GM21825 (cell line): ENCODE results near the gene SMOC1.

Source experiments
- ATAC-seq: cut with Tn5 transposase; IDR thresholded peaks from one replicate; pipeline ENCODE4 v1.9.1; 2021; ENCODE audit warnings: mild to moderate bottlenecking, moderate library complexity; ENCODE audit not compliant: unreplicated experiment

SMOC1 gene

GRCh38 chr14:69980457-69981425 lies 101.5 kb downstream of the SMOC1 start:
- no peak for ATAC-seq

- no peak for ATAC-seq
Measured at GRCh38 chr14:69982220-69982839, 103.1 kb downstream of the SMOC1 start.

- ATAC-seq: no peak
Measured at GRCh38 chr14:69982886-69983285, 103.7 kb downstream of the SMOC1 start.

DNA sequence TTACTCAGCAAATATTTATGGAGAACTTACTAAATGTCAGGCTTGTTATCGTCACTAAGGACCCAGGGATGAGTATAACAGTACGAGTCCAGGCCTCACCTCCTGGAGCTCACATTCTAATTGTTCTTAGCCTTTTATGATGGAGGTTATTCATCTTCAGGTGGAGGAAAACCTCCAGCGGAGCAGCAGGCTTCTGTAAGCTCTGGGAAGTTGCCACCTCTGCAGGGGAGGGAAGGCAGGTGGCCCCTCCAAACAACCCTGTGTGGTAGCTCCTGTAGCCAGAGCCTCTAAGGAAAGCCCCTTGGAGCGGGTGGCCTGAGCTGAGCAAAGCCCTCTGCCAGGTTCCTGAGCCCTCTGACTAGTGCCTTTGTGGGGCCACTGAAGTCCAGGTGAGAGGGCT lies 104.1 kb downstream of the SMOC1 start:
- ATAC-seq: no peak

DNA sequence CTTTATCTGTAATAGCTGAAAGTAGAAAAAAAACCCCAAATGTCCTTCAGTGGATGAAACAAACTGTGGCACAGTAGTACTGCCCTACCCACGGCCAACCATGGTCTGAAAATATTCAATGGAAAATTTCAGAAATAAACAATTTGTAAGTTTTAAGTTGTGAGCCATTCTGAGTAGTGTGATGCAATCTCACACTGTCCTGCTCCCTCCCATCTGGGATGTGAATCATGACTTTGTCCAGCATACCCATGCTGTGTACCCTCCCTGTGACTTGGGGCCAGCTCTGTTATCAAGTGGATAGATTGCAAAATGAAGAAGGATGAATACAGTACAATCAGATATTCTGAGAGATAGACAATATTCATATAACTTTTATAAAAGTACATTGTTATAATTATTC lies 106.2 kb downstream of the SMOC1 start:
- ATAC-seq: no peak

DNA sequence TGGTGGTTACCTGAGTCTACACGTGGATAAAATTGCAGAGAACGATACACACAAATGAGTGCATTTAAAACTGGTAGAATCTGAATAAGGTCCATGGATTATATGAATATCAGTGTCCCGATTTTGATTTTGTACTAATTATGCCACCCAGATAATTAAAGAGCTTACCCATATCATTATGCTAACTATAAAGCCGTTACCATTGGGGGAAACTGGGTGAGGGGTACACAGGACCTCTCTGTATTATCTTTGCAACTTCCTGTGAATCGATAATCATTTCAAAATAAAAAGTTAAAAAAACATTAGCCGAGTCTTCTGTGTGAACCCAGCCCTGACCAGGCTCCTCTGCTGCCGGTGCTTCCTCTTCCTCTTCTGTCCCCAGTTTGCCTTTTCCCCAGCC lies 107.1 kb downstream of the SMOC1 start:
- ATAC-seq: no peak

DNA sequence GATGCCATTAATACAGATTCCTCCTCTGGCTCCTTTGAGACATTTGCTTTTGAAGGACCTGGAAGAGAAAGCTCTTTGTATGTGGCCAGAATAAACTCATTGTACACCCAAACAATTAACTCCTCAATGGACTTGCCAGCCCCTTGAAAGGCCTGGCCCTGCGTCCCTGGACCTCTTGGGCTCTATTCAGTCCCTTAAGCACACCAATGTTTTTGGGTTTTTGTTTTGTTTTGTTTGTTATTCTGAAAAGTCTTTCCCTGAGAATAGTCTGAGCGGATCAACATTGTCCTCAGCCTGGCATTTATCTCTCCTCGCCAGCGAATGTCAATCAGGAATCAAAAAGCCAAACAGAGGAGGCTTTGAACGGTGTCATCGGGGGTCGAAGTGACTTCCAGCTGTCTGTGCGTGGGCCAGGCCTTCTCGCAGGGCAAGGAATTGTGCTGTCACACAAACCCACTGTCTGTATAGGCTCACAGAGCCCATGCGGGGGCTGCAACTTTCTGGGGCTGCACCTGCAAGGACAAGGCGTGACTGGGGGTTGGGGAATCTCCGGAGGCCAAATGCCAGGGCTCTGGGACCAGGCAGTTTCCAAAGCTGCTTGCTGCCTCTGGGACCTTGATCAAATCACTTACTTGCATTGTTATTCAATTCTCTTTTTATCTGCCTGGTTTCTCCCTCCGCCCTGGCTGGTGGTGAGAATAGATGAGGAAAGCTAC lies 108.3 kb downstream of the SMOC1 start:
- ATAC-seq: no peak

- no peak for ATAC-seq
Measured at GRCh38 chr14:69988979-69989378, 109.8 kb downstream of the SMOC1 start.

DNA sequence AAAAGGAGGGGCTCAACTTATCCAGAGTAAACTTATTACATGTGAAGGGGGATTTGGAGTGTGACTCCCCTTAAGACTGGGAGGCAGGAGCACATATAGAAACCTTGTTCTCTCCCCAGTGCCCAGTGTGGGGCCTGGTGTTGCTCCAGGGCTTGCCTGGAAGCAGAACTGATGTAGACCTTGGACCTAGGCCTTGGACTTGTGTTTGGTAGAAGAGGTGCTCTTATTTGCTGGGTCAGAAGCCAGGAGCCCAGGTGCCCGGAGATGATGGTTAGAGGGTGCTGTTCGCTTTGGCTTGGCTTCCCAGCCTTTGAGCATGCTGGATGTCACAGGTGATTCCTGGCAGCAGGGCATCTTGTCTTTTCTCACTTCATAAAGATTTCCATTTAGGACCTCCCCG lies 110.4 kb downstream of the SMOC1 start:
- no peak for ATAC-seq

GRCh38 chr14:69990323-69990722 lies 111.1 kb downstream of the SMOC1 start:
- ATAC-seq: no peak

- ATAC-seq: no peak
Measured at GRCh38 chr14:69991422-69991821, 112.2 kb downstream of the SMOC1 start.

GRCh38 chr14:69992564-69992963 lies 113.3 kb downstream of the SMOC1 start:
- ATAC-seq: no peak

DNA sequence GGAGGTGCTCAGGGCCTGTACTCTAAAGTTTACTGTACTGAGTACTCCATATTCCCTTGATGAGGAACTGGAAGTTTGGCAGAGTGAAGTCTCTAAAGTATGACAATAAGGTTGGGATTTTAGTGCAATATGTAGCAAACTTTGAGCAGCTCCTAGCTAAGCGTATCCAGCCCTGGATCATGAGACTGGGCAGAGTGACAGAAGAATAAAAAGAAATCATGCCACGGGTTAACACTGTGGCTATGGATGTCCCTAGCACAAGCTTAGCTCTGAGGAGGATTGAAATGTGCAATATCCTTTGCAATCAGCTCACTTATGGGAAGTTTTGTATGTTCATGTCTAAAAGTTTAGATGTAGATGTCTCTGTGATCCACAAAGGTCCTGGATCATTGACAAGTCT lies 114.1 kb downstream of the SMOC1 start:
- no peak for ATAC-seq

- no peak for ATAC-seq
Measured at GRCh38 chr14:69994002-69994401, 114.8 kb downstream of the SMOC1 start.

DNA sequence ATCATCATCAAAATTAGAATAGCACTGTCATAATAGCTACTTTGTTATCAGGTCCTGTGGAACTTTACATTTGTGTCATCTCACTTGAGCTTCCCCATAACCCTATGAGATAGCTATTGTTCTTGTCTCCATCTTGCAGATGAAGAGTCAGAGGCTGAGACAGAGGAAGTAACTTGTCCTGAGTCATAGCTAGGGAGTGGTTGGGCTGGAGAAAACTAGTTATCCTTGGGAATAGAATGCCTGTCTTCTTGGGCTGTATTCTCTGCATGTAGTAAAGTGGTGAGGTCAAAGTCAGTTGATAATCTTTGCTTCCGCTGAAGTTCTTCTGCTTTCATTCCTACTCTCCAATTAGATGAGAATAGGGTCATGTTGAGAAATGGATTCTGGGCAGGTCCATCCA lies 117.0 kb downstream of the SMOC1 start:
- ATAC-seq: no peak

- ATAC-seq: no peak
Measured at GRCh38 chr14:69997849-69998248, 118.6 kb downstream of the SMOC1 start.

- no peak for ATAC-seq
Measured at GRCh38 chr14:69999261-69999674, 120.1 kb downstream of the SMOC1 start.

- no peak for ATAC-seq
Measured at GRCh38 chr14:70000601-70001000, 121.4 kb downstream of the SMOC1 start.

GRCh38 chr14:70002589-70003346 lies 123.6 kb downstream of the SMOC1 start:
- ATAC-seq: no peak

DNA sequence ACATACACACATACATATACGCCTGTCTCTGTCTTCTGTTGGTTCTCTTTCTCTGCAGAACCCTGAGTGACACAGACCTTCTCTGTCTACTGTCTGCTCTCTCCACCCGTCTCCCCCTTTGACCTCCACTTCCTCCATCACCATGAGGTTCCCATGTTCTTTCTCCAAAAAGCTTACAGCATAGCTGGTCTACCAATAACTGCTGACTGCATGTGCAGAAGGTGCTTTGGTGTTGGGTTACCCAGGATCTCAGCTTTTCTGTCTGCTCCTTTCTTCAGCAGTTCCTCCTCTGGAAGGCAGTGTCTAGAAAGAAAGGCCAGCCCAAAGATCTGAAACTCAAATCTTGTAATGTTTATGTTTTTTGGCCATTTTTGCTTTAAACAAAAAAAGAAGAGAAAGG lies 125.6 kb downstream of the SMOC1 start:
- ATAC-seq: no peak

DNA sequence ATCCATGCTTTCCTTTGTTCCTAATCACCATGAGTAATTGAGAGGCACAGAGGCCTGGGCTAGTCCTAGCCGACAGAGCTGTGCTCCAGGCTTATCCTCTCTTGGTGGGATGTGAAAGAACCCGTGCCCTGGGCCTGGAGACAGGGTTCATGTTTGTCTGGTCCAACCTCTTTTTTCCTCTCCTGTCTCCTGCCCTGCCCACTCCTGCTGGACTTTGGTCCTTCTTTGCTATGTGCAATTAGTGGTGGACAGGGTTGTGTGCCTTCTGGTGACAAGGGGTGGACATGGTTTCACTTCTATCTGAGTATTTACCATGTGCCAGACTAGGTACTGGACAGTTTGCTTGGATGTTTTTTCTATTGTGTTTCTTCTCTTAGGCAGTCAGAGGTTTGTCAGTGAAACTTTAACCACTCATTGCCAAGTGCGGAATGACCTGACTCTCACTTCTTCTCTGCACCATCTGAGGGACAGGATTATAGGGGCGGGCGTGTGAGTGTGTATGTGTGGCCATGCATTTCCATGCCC lies 126.1 kb downstream of the SMOC1 start:
- ATAC-seq: no peak
